ENCODE data around the gene NECAB3.
"Not testable (repeated sequence)": the region's sequence is repeated elsewhere in the genome, so short reads cannot be mapped to it uniquely, and the experiment has no call there.

NECAB3 gene, protein sequence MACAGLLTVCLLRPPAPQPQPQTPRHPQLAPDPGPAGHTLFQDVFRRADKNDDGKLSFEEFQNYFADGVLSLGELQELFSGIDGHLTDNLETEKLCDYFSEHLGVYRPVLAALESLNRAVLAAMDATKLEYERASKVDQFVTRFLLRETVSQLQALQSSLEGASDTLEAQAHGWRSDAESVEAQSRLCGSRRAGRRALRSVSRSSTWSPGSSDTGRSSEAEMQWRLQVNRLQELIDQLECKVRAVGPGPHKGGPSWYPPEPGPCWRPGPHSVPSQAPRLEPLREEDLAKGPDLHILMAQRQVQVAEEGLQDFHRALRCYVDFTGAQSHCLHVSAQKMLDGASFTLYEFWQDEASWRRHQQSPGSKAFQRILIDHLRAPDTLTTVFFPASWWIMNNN

GRCh38 chr20:33674294-33675135, at the start of gene NECAB3:
Gene NECAB3, minus strand, starts transcription at chr20:33674428. Its CDS starts 76 bp downstream, at chr20:33674352.
- peak; percentile 78 for DNase-seq

DNA sequence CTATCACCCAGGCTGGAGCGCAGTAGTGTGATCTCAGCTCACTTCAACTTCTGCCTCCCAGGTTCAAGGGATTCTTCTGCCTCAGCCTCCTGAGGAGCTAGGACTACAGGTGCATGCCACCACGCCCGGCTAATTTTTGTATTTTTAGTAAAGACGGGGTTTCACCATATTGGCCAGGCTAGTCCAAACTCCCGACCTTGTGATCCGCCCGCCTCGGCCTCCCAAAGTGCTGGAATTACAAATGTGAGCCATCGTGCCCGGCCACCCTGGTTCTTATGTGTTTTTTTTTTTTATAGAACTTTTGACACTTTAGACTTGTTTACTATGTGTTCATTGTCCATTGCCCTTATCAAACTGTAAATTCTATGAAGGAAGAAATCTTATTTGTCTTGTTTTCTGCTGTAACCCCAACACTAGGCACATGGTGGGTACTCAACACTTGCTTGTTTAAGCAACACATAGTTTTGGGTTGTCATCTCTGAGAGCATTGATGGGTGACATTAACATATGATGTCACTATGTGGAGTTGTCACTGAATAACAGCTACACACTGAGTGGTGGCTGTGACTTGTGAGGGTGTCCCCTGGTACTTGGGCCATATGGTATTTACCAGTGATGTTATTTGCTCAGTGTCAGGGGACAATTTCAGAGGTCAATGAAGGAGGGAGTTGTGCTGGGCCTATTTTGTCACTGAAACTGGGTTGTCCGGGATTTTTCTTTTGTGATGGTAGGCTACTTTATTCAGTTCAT, 47.3 kb upstream of the NECAB3 start:
- DNase-seq = no peak

- DNase-seq = peak; percentile 90
Observed at GRCh38 chr20:33719989-33720709, 45.9 kb upstream of the NECAB3 start, which contains the start of gene PXMP4. Gene PXMP4, minus strand, starts transcription at chr20:33720310. Its CDS starts 103 bp downstream, at chr20:33720207.

DNA sequence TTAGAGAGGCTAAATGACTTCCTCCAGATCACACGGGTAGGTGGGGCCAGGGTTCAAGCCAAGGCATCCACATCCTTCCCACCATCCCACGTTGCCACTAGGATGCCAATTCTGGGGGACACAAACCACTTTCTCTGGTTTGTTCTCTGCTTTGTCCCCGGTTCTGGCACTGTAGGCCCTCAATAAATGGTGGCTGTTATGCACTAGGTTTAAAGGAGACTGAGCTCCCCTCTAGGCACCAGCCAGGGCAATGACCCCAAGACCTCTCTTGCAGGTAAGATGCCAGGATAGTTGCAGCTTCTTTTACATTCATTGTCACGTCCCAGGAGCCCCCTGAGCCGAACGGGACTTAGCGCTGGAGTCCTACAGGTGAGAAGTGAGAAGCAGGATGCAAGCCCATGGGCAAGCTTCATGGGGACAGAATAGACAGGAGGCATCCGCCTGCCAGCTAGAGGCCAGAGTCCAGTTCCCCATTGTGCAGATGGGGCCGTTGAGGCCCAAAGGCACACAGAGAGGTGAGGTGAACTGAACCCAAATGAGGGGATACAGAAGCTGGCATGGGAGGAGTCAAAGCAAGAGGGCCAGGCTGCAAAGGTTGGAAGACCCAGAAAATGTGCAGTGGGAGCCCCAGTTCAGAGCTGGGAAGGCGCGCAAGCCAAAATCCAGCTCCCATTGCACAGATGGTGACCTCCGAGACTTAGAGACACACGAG, 45.2 kb upstream of the NECAB3 start:
- DNase-seq = no peak

GRCh38 chr20:33716498-33716897, 42.3 kb upstream of the NECAB3 start:
- no peak for DNase-seq

DNA sequence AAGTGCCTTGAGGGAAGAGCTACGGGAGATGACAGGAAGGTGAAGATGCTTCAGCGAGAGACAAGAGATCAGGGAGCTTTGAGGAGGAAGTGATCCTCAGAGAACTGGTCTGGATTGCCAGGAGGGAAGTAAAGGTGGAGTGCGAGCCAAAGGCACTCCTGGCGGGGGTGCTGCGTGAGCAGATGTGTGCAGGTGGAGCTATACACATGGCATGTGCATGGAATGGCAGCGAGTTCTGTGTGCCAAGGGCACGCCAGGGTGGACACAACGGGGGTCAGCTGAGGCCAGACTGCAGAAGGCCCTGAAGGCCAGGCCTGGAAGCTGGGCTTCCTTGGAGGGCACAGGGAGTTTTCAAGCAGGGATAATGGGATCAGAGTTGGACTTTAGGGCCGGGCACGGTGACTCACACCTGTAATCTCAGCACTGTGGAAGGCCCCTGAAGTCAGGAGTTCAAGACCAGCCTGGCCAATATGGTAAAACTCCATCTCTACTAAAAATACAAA, 39.7 kb upstream of the NECAB3 start:
- DNase-seq = no peak

DNA sequence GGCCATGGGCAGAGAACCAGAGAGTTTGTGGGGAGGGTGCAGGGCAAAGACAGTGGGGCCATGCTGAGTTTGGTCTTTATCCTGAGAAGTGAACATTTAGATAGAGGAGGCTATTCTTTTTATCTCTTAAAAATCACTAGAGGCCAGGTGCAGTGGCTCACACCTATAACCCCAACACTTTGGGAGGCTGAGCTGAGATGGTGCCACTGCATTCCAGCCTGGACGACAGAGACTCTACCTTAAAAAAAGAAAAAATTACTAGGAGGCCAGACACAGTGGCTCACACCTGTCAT, 37.2 kb upstream of the NECAB3 start:
- DNase-seq = no peak

- no peak for DNase-seq
Observed at GRCh38 chr20:33710681-33711445, 36.6 kb upstream of the NECAB3 start.

DNA sequence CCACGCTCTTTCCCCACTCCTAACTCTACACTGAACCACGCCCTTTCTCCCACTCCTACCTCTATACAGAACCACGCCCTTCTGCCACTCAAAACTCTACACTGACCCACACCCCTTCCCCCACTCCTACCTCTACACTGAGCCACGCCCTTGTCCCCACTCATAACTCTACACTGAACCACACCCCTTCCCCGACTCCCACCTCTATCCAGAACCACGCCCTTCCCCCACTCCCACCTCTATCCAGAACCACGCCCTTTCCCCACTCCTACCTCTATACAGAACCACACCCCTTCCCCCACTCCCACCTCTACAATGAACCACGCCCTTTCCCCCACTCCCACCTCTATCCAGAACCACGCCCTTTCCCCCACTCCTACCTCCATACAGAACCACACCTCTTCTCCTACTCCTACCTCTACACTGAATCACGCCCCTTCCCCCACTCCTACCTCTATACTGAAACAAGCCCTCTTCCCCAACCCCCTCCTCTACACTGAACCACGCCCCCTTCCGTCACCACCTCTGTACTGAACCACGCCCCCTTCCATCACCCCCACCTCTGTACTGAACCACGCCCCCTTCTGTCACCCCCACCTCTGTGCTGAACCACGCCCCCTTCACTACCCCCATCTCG, 35.8 kb upstream of the NECAB3 start:
- DNase-seq = no peak

DNA sequence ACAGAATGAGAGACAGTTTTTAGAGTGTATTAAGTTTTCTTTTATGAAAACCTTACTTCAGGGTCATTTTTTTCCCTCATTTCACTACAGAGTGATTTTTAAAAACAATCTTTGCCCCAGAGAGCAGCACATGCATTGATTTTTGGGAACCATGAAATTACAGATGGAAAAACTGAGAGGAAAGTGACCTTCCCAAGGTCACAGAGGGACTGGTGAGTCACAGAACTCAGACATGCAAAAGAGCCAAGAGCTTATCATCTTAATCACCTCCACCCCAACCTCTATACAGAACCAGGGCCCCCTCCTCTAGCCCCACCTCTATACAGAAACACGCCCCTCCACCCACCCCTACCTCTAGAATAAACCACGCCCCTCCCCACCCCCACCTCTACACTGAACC, 35.2 kb upstream of the NECAB3 start:
- DNase-seq = peak; percentile 16

DNA sequence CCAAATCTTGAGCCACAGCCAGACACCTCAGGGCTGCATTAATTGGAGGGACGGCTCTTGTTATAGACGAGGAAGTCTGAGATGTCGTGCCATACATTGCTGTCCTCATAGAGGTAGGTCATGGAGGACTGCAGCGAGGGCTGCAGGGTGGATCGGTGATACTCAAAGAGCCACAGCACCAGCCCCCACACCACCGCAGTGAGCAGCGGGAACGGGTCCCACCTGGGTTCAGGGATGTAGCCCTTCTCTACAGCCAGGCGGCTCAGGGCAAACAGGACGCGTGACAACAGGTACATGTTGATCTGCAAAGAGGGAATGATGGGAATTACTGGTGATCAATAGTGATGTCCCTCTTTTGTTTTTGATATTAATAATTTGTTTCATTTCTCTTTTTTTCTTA, 33.4 kb upstream of the NECAB3 start:
- DNase-seq = no peak

- DNase-seq = no peak
Observed at GRCh38 chr20:33704197-33704924, 30.1 kb upstream of the NECAB3 start.

GRCh38 chr20:33703498-33704137, 29.4 kb upstream of the NECAB3 start:
- DNase-seq = no peak

DNA sequence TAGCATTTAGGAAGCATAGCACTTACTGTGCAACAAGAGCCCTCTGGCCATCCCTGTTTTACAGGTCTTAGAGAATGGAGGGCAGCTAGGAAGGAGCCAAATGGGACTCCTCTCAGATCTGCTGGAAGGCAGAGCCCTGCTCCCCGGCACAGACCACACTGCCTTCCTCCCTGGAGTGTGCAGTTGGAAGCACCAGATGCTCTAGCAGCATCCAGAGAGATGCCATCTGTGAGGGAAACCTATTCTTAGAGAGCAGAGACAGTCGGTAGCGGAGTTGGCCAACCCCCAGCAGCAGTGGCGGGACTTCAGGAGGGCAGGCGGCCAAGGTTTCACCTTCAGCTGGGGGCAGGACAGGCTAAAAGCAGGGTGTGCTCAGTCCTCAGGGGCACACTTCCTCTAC, 28.6 kb upstream of the NECAB3 start:
- no peak for DNase-seq

GRCh38 chr20:33701629-33702450, 27.6 kb upstream of the NECAB3 start:
- DNase-seq = no peak

- not testable (repeated sequence) for DNase-seq
Observed at GRCh38 chr20:33700696-33701441, 26.6 kb upstream of the NECAB3 start.

DNA sequence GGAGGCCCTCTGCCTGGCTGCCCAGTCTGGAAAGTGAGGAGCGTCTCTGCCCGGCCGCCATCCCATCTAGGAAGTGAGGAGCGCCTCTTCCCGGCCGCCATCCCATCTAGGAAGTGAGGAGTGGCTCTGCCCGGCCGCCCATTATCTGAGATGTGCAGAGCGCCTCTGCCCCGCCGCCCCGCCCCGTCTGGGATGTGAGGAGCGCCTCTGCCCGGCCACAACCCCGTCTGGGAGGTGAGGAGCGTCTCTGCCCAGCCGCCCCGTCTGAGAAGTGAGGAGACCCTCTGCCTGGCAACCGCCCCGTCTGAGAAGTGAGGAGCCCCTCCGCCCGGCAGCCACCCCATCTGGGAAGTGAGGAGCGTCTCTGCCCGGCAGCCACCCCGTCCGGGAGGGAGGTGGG, 24.7 kb upstream of the NECAB3 start:
- not testable (repeated sequence) for DNase-seq

GRCh38 chr20:33697129-33697528, 22.9 kb upstream of the NECAB3 start:
- no peak for DNase-seq
